ENCODE results near the gene FAM25A.
"Not testable (repeated sequence)": the region's sequence is repeated elsewhere in the genome, so short reads cannot be mapped to it uniquely, and the experiment has no call there.

FAM25A gene

DNA sequence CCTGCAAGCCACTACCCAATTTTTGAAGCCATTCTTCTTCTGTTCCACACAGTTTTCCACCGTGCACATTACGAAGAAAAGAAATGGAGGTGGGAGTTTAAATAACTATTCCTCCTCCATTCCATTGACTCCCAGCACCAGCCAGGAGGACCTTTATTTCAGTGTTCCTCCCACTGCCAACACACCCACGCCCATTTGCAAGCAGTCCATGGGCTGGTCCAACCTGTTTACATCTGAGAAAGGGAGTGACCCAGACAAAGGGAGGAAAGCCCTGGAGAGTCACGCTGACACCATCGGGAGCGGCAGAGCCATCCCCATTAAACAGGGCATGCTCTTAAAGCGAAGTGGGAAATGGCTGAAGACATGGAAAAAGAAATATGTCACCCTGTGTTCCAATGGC, 11.8 kb upstream of the FAM25A start:
- H2BK120ac ChIP-seq (ENCODE audit: insufficient read depth, low read length, poor library complexity); H3K18ac ChIP-seq (ENCODE audit: low read length); H3K79me1 ChIP-seq (ENCODE audit: low read length); H3K79me2 ChIP-seq (ENCODE audit: control insufficient read depth, insufficient read depth, low read length, poor library complexity); H3K23ac ChIP-seq (ENCODE audit: low read length); H2AFZ ChIP-seq (ENCODE audit: insufficient read depth, low read length, poor library complexity); H3K9me3 ChIP-seq (ENCODE audit: insufficient read depth, low read depth, low read length); H3K36me3 ChIP-seq (ENCODE audit: control insufficient read depth in 1 of 2, insufficient read depth in 2 of 2, low read length in 2 of 2); H3K14ac ChIP-seq (ENCODE audit: low read length); H4K91ac ChIP-seq (ENCODE audit: low read depth, low read length); H4K12ac ChIP-seq (ENCODE audit: low read depth, low read length); H3K27ac ChIP-seq (ENCODE audit: low read depth, low read length); H3K4me3 ChIP-seq (ENCODE audit: low read depth, low read length); H2BK12ac ChIP-seq (ENCODE audit: low read length); H3K4me1 ChIP-seq (ENCODE audit: control insufficient read depth in 1 of 2, insufficient read depth in 2 of 2, low read length in 2 of 2); H3K4me2 ChIP-seq (ENCODE audit: low read length); H4K8ac ChIP-seq (ENCODE audit: low read depth, low read length); H3K27me3 ChIP-seq (ENCODE audit: insufficient read depth, low read length); H3K4ac ChIP-seq (ENCODE audit: low read depth, low read length); H2AK5ac ChIP-seq (ENCODE audit: low read length); H3K9ac ChIP-seq (ENCODE audit: low read length); H2BK5ac ChIP-seq (ENCODE audit: low read depth, low read length, poor library complexity): not testable (repeated sequence)
- WGBS (ENCODE audit: extremely low coverage, insufficient coverage, insufficient read length): no CpG with 5 or more reads among the region's 7 CpGs
- peak in 1 of 2 donors; percentile 41 for DNase-seq

DNA sequence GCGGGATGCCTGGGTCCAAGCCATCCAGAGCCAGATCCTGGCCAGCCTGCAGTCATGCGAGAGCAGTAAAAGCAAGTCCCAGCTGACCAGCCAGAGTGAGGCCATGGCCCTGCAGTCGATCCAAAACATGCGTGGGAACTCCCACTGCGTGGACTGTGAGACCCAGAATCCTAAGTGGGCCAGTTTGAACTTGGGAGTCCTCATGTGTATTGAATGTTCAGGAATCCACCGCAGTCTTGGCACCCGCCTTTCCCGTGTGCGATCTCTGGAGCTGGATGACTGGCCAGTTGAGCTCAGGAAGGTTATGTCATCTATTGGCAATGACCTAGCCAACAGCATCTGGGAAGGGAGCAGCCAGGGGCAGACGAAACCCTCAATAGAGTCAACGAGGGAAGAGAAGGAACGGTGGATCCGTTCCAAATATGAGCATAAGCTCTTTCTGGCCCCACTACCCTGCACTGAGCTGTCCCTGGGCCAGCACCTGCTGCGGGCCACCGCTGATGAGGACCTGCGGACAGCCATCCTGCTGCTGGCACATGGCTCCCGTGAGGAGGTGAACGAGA, 10.9 kb upstream of the FAM25A start:
- H2BK5ac ChIP-seq (ENCODE audit: low read depth, low read length, poor library complexity); H3K14ac ChIP-seq (ENCODE audit: low read length); H3K27ac ChIP-seq (ENCODE audit: low read depth, low read length); H4K91ac ChIP-seq (ENCODE audit: low read depth, low read length); H3K79me2 ChIP-seq (ENCODE audit: control insufficient read depth, insufficient read depth, low read length, poor library complexity); H3K18ac ChIP-seq (ENCODE audit: low read length); H3K4ac ChIP-seq (ENCODE audit: low read depth, low read length); H3K9ac ChIP-seq (ENCODE audit: low read length); H3K4me3 ChIP-seq (ENCODE audit: low read depth, low read length); H3K36me3 ChIP-seq (ENCODE audit: control insufficient read depth in 1 of 2, insufficient read depth in 2 of 2, low read length in 2 of 2); H2BK12ac ChIP-seq (ENCODE audit: low read length); H2AFZ ChIP-seq (ENCODE audit: insufficient read depth, low read length, poor library complexity); H3K4me2 ChIP-seq (ENCODE audit: low read length); H2AK5ac ChIP-seq (ENCODE audit: low read length); H3K79me1 ChIP-seq (ENCODE audit: low read length); H3K9me3 ChIP-seq (ENCODE audit: insufficient read depth, low read depth, low read length); H4K8ac ChIP-seq (ENCODE audit: low read depth, low read length); H4K12ac ChIP-seq (ENCODE audit: low read depth, low read length); DNase-seq; H3K27me3 ChIP-seq (ENCODE audit: insufficient read depth, low read length); H2BK120ac ChIP-seq (ENCODE audit: insufficient read depth, low read length, poor library complexity); H3K23ac ChIP-seq (ENCODE audit: low read length); H3K4me1 ChIP-seq (ENCODE audit: control insufficient read depth in 1 of 2, insufficient read depth in 2 of 2, low read length in 2 of 2): not testable (repeated sequence)
- WGBS (ENCODE audit: extremely low coverage, insufficient coverage, insufficient read length): no CpG with 5 or more reads among the region's 18 CpGs

DNA sequence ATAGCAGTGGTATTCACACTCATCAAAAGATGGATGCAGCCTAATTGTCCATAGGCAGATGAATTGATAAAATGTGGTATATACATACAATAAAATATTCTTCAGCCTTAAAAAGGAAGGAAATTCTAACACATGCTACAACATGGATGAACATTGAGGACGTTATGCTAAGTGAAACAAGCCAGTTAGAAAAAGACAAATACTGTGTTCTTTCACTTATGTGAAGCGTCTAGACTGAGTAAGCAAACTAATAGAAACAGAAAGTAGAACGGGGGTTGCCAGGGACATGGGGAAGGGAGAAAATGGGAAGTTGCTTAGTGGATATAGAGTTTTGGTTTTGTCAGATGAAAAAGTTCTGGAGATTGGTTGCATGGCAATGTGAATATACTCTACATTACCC, 6.6 kb upstream of the FAM25A start:
- not testable (repeated sequence) for H3K14ac ChIP-seq (ENCODE audit: low read length); H3K18ac ChIP-seq (ENCODE audit: low read length); H3K36me3 ChIP-seq (ENCODE audit: control insufficient read depth in 1 of 2, insufficient read depth in 2 of 2, low read length in 2 of 2); H3K23ac ChIP-seq (ENCODE audit: low read length); H3K4ac ChIP-seq (ENCODE audit: low read depth, low read length); H4K12ac ChIP-seq (ENCODE audit: low read depth, low read length); H4K91ac ChIP-seq (ENCODE audit: low read depth, low read length); H3K9me3 ChIP-seq (ENCODE audit: insufficient read depth, low read depth, low read length); H3K27ac ChIP-seq (ENCODE audit: low read depth, low read length); H3K4me2 ChIP-seq (ENCODE audit: low read length); H2BK12ac ChIP-seq (ENCODE audit: low read length); H3K4me1 ChIP-seq (ENCODE audit: control insufficient read depth in 1 of 2, insufficient read depth in 2 of 2, low read length in 2 of 2); H2AFZ ChIP-seq (ENCODE audit: insufficient read depth, low read length, poor library complexity); H3K27me3 ChIP-seq (ENCODE audit: insufficient read depth, low read length); H3K79me1 ChIP-seq (ENCODE audit: low read length); H3K9ac ChIP-seq (ENCODE audit: low read length); H4K8ac ChIP-seq (ENCODE audit: low read depth, low read length); H2AK5ac ChIP-seq (ENCODE audit: low read length); H2BK120ac ChIP-seq (ENCODE audit: insufficient read depth, low read length, poor library complexity); H2BK5ac ChIP-seq (ENCODE audit: low read depth, low read length, poor library complexity); DNase-seq; H3K4me3 ChIP-seq (ENCODE audit: low read depth, low read length); H3K79me2 ChIP-seq (ENCODE audit: control insufficient read depth, insufficient read depth, low read length, poor library complexity)
- no CpG with 5 or more reads among the region's 3 CpGs for WGBS (ENCODE audit: extremely low coverage, insufficient coverage, insufficient read length)

DNA sequence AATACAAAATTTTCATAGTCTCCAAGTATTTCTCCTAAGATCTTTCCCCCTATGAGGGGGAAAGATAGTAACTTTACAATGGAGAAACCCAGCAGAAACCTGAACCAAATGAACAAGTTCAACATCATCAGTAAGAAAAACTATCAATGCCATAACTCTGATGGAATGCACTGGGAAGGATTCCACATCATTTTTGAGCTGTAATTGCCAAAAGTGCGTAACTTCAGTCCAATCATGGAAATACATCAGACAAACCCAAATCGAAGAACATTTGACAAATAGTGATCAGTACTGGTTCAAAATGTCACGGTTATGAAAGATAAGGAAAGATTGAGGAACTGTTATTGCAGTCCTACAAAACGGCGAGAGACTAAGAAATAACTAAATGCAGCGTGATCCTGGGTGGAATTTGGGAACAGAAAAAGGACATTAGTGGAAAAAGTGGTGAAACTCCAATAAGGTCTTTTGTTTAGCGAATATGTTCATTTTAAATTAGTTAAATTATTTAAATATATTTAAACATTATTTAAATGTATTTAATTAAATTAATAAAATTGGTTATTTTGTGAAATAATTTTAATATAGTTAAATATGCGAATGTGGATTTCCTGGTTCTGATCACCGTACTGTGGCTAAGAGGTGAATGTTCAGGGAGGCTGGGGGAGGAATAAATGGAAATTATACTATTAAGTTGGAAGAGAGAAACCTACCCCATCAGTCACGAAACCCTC, 4.9 kb upstream of the FAM25A start:
- H3K79me2 ChIP-seq (ENCODE audit: control insufficient read depth, insufficient read depth, low read length, poor library complexity); H2BK5ac ChIP-seq (ENCODE audit: low read depth, low read length, poor library complexity); H2AK5ac ChIP-seq (ENCODE audit: low read length); H3K4me3 ChIP-seq (ENCODE audit: low read depth, low read length); H3K14ac ChIP-seq (ENCODE audit: low read length); H3K27me3 ChIP-seq (ENCODE audit: insufficient read depth, low read length); H3K23ac ChIP-seq (ENCODE audit: low read length); H3K9ac ChIP-seq (ENCODE audit: low read length); H4K8ac ChIP-seq (ENCODE audit: low read depth, low read length); H3K9me3 ChIP-seq (ENCODE audit: insufficient read depth, low read depth, low read length); H3K18ac ChIP-seq (ENCODE audit: low read length); H2BK120ac ChIP-seq (ENCODE audit: insufficient read depth, low read length, poor library complexity); H4K12ac ChIP-seq (ENCODE audit: low read depth, low read length); H3K4me1 ChIP-seq (ENCODE audit: control insufficient read depth in 1 of 2, insufficient read depth in 2 of 2, low read length in 2 of 2); H2BK12ac ChIP-seq (ENCODE audit: low read length); H2AFZ ChIP-seq (ENCODE audit: insufficient read depth, low read length, poor library complexity); H3K27ac ChIP-seq (ENCODE audit: low read depth, low read length); H3K36me3 ChIP-seq (ENCODE audit: control insufficient read depth in 1 of 2, insufficient read depth in 2 of 2, low read length in 2 of 2); H4K91ac ChIP-seq (ENCODE audit: low read depth, low read length); H3K4ac ChIP-seq (ENCODE audit: low read depth, low read length); H3K4me2 ChIP-seq (ENCODE audit: low read length); H3K79me1 ChIP-seq (ENCODE audit: low read length): not testable (repeated sequence)
- peak in 1 of 2 donors; percentile 46 for DNase-seq
- no CpG with 5 or more reads among the region's 10 CpGs for WGBS (ENCODE audit: extremely low coverage, insufficient coverage, insufficient read length)
